IMR-90 (cell line): ENCODE measurements around the gene CHN2. TPM values are rescaled to one million over a fixed set of nuclear protein-coding genes. Genes with fewer than 3 reads are reported as not detected.

Experiments
- ATAC-seq: fragments of 200-7000 bp; cut with Tn5 transposase; 2 replicates; pipeline ENCODE4 v1.9.1; 2020; ENCODE audit warnings: low read depth, mild to moderate bottlenecking, moderate library complexity
- BruUV-seq: library from RNA; stranded (reverse); fragments of 400-500 nt; replicated peaks from 2 replicates; lab custom pipeline; 2021; lab: Mats Ljungman, UMichigan
- CTCF ChIA-PET: fragments of 300-600 bp; formaldehyde crosslinking; extraction: SDS; loops from one replicate; lab custom pipeline; 2021; ENCODE audit warnings: antibody characterized with exemption; lab: Yijun Ruan, JAX
- POLR2A ChIA-PET: fragments of 300-600 bp; sonication (Branson Sonifier 250); formaldehyde crosslinking; loops from one replicate; lab custom pipeline; 2022; ENCODE audit warnings: antibody characterized with exemption; ENCODE audit not compliant: unreplicated experiment; lab: Charles Lee
- DNase-seq: peaks from one replicate; pipeline ENCODE4 v3.0.0; 2013
- H2AFZ ChIP-seq: replicated peaks from 2 replicates; pipeline ENCODE3; 2013; ENCODE audit warnings: low read length, mild to moderate bottlenecking; ENCODE audit not compliant: poor library complexity
- H2AK5ac ChIP-seq: 2 replicates; pipeline ENCODE4 v1.6.1; 2013; ENCODE audit warnings: low read depth, low read length, inconsistent platforms
- H2AK9ac ChIP-seq: replicated peaks from 2 replicates; pipeline ENCODE3; 2013; ENCODE audit warnings: mild to moderate bottlenecking, low read depth, low read length, moderate library complexity; ENCODE audit not compliant: poor library complexity
- H2BK120ac ChIP-seq: 2 replicates; pipeline ENCODE4 v1.6.1; 2013; ENCODE audit warnings: low read depth, low read length, inconsistent platforms
- H2BK15ac ChIP-seq: 3 replicates; pipeline ENCODE4 v1.6.1; 2013; ENCODE audit warnings: low read depth, low read length, inconsistent platforms
- H2BK20ac ChIP-seq: 2 replicates; pipeline ENCODE4 v1.6.1; 2013; ENCODE audit warnings: low read depth, mild to moderate bottlenecking, inconsistent platforms, low read length, moderate library complexity
- H2BK5ac ChIP-seq: 2 replicates; pipeline ENCODE4 v1.6.1; 2013; ENCODE audit warnings: mild to moderate bottlenecking, low read depth, low read length, inconsistent platforms; ENCODE audit not compliant: poor library complexity, severe bottlenecking
- H3K14ac ChIP-seq: replicated peaks from 2 replicates; pipeline ENCODE4 v1.6.1; 2013; ENCODE audit warnings: low read depth, low read length, inconsistent platforms
- H3K18ac ChIP-seq: 2 replicates; pipeline ENCODE4 v1.6.1; 2013; ENCODE audit warnings: low read depth, low read length, control low read depth
- H3K23ac ChIP-seq: 2 replicates; pipeline ENCODE4 v1.6.1; 2013; ENCODE audit warnings: low read depth, low read length, inconsistent platforms
- H3K27ac ChIP-seq: 2 replicates; pipeline ENCODE4 v1.5.1; 2013; ENCODE audit warnings: mild to moderate bottlenecking, control low read depth, low read length; ENCODE audit not compliant: insufficient read depth
- H3K27me3 ChIP-seq: 2 replicates; pipeline ENCODE4 v1.6.1; 2013; ENCODE audit warnings: low read length; ENCODE audit not compliant: control insufficient read depth, insufficient read depth
- H3K36me3 ChIP-seq: 2 replicates; pipeline ENCODE4 v1.6.1; 2013; ENCODE audit warnings: low read length, mixed read lengths; ENCODE audit not compliant: control insufficient read depth, insufficient read depth
- H3K4ac ChIP-seq: 2 replicates; pipeline ENCODE4 v1.6.1; 2013; ENCODE audit warnings: low read depth, low read length, inconsistent platforms
- H3K4me1 ChIP-seq: 2 replicates; pipeline ENCODE4 v1.6.1; 2013; ENCODE audit warnings: low read length, mixed read lengths; ENCODE audit not compliant: control insufficient read depth, insufficient read depth
- H3K4me2 ChIP-seq: 2 replicates; pipeline ENCODE4 v1.6.1; 2013; ENCODE audit warnings: low read depth, mild to moderate bottlenecking, control low read depth, low read length, moderate library complexity
- H3K4me3 ChIP-seq: 2 replicates; pipeline ENCODE4 v1.5.1; 2013; ENCODE audit warnings: low read depth, mild to moderate bottlenecking, control low read depth, low read length, moderate library complexity; ENCODE audit not compliant: insufficient read depth
- H3K56ac ChIP-seq: 2 replicates; pipeline ENCODE4 v1.6.1; 2013; ENCODE audit warnings: low read length, inconsistent platforms; ENCODE audit not compliant: insufficient read depth; ENCODE audit errors: extremely low read depth
- H3K79me1 ChIP-seq, 2 experiments: 2 replicates each; pipeline ENCODE4 v1.6.1; 2013; ENCODE audit warnings: low read length in 2 of 2, inconsistent platforms in 1 of 2, low read depth in 1 of 2
- H3K9ac ChIP-seq: 2 replicates; pipeline ENCODE4 v1.6.1; 2013; ENCODE audit warnings: low read depth, low read length, control low read depth
- H3K9me1 ChIP-seq: 2 replicates; pipeline ENCODE4 v1.6.1; 2013; ENCODE audit warnings: low read length, inconsistent platforms; ENCODE audit not compliant: insufficient read depth
- H3K9me3 ChIP-seq: 2 replicates; pipeline ENCODE4 v1.6.1; 2013; ENCODE audit warnings: low read length; ENCODE audit not compliant: control insufficient read depth, insufficient read depth
- H4K20me1 ChIP-seq: 2 replicates; pipeline ENCODE4 v1.6.1; 2013; ENCODE audit warnings: low read length, inconsistent platforms; ENCODE audit not compliant: insufficient read depth
- H4K5ac ChIP-seq: 2 replicates; pipeline ENCODE4 v1.6.1; 2013; ENCODE audit warnings: mild to moderate bottlenecking, low read depth, low read length, control low read depth
- H4K8ac ChIP-seq, 2 experiments: 2 replicates each; pipeline ENCODE4 v1.6.1; 2013; ENCODE audit warnings: low read depth in 2 of 2, low read length in 2 of 2, control low read depth in 1 of 2, inconsistent platforms in 1 of 2
- H4K91ac ChIP-seq: 2 replicates; pipeline ENCODE4 v1.6.1; 2013; ENCODE audit warnings: low read depth, low read length, inconsistent platforms; ENCODE audit not compliant: insufficient read depth
- RFX5 ChIP-seq: IDR thresholded peaks from 2 replicates; pipeline ENCODE4 v1.8.0; 2012; ENCODE audit warnings: low read depth, mild to moderate bottlenecking, low read length, moderate library complexity
- WGBS, 2 experiments: methylation state at CpG; one replicate each; pipeline versions ENCODE4 v1.1.5 to v1.1.7; 2013; ENCODE audit warnings: missing lambda C conversion rate in 2 of 2; ENCODE audit not compliant: insufficient read length in 1 of 2; ENCODE audit errors: extremely low coverage in 2 of 2; 5-methylcytosine and 5-hydroxymethylcytosine counted together
- dilution Hi-C: fragments of 300-500 bp; cut with HindIII; formaldehyde crosslinking; loops from one replicate; pipeline ENCODE4 v1.14.3; 2018; ENCODE audit warnings: low sequenced_read_pairs; ENCODE audit not compliant: unreplicated experiment
- in situ Hi-C: fragments of 300-500 bp; cut with MboI; formaldehyde crosslinking; loops from 3 replicates; pipeline ENCODE4 v1.14.3; 2019; ENCODE audit warnings: low sequenced_read_pairs, inconsistent platforms, mixed read lengths
- intact Hi-C: fragments of 100-400 bp; cut with micrococcal nuclease; formaldehyde crosslinking; loops from 2 replicates; pipeline ENCODE4 v1.10.0; 2022
- polyA plus RNA-seq, 3 experiments: library from polyadenylated mRNA; depleted of rRNA; stranded (reverse); fragments of >200 nt; gene quantifications; 2 replicates each; pipeline ENCODE4 v1.2.3, GENCODE V29; 2012; ENCODE audit warnings: low replicate concordance in 1 of 3
- total RNA-seq: library from RNA; depleted of rRNA; stranded (reverse); fragments of >200 nt; gene quantifications from 2 replicates; pipeline ENCODE4 v1.2.3, GENCODE V29; 2012

CHN2 gene
- total and polyA plus RNA-seq, 2 of the 4 experiments (the other 2 are of a cell fraction), result not detected

DNA sequence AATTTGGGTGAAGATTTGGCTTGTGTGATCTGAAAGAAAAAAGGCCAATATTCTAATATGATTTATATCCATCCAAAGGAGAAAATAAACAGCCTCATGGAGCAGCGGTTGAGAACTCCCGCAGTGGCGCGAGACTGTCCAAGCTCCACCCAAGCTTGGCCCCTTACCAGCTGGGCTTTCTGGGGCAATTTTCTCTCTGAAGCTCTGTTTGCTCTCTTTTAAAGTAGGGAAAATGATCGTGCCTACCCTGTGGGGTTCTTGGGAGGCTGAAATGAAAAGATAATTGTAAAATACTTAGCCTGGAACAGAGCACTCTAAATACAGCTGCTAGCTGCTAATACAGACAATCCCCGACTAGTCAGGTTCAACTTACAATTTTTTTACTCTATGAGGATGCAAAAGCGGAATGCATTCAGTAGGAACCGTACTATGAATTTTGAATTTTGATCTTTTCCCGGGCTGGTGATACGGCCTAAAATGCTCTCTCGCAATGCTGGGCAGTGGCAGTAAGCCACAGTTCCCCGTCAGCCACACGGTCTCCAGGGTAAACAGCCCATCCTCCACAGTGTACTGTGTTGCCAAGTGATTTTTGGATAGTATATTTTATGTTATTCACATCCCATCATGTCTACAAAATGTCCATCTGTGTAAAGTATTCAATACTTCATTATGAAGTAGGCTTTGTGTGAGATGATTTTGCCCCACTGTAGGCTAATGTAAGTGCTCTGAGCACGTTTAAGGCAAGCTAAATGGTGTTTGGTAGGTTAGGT is 137.7 kb downstream of the CHN2 start:
- H2AK5ac ChIP-seq, result no peak overlapping the region
- no peak overlapping the region for H3K9ac ChIP-seq
- H4K8ac ChIP-seq, result no peak overlapping the region
- no peak overlapping the region for H4K5ac ChIP-seq
- DNase-seq (no peak), ATAC-seq (no peak)
- H2BK15ac ChIP-seq, result no peak overlapping the region
- H3K4me1 ChIP-seq, result no peaks in the 10 kb centered on the region
- no peak overlapping the region for H2BK20ac ChIP-seq
- intact Hi-C loops, result no loop called here
- CTCF ChIA-PET, result no interaction called here
- no peaks in the 10 kb centered on the region for H3K9me3 ChIP-seq
- TF ChIP-seq RFX5, result no peak
- no peak overlapping the region for H3K27ac ChIP-seq
- in situ Hi-C loops, result no loop called here
- no peak overlapping the region for H3K4me3 ChIP-seq
- dilution Hi-C loops, result no loop called here
- H3K4ac ChIP-seq, result no peak overlapping the region
- H2AFZ ChIP-seq, result no peak overlapping the region
- H3K9me1 ChIP-seq, result no peaks in the 10 kb centered on the region
- H3K79me1 ChIP-seq, result no peaks in the 10 kb centered on the region
- WGBS, 2 experiments, result 40% methylated on average over 1 of the region's 14 CpGs; no CpG with 5 or more reads in 1 of the 2 experiments
- H2AK9ac ChIP-seq, result no peak overlapping the region
- no peak overlapping the region for H3K56ac ChIP-seq
- H4K20me1 ChIP-seq, result no peaks in the 10 kb centered on the region
- H3K23ac ChIP-seq, result no peak overlapping the region
- no peak overlapping the region for H3K18ac ChIP-seq
- H3K27me3 ChIP-seq, result no peaks in the 10 kb centered on the region; the same call in 1 of the 2 replicates
- H3K36me3 ChIP-seq, result no peaks in the 10 kb centered on the region
- H3K14ac ChIP-seq, result no peak overlapping the region
- BruUV-seq, result no TSS peak
- POLR2A ChIA-PET, result interaction anchor here (0.6 kb wide), 1 partner anchor 229 kb away, joined by 4 read pairs; no protein-coding TSS in a partner anchor
- H4K91ac ChIP-seq, result no peak overlapping the region
- H3K4me2 ChIP-seq, result no peak overlapping the region
- no peak overlapping the region for H2BK120ac ChIP-seq
- H2BK5ac ChIP-seq, result no peak overlapping the region
